ENCODE results near the gene FAM168A.
A peak's percentile ranks its signal among the peaks of the same experiment; 100 is the strongest.

The FAM168A gene

GRCh38 chr11:73623686-73624085, 25.8 kb upstream of the FAM168A start:
- DNase-seq (ENCODE audit: low read depth in 2 of 2): no peak
- no peak overlapping the region for H3K4me3 ChIP-seq (replicated peaks in 1 of 2; ENCODE audit: low read depth in 2 of 2, low read length in 2 of 2)
- TF ChIP-seq CTCF (IDR thresholded peaks at IDR 0.05; ENCODE audit: low read depth, low read length): no peak

DNA sequence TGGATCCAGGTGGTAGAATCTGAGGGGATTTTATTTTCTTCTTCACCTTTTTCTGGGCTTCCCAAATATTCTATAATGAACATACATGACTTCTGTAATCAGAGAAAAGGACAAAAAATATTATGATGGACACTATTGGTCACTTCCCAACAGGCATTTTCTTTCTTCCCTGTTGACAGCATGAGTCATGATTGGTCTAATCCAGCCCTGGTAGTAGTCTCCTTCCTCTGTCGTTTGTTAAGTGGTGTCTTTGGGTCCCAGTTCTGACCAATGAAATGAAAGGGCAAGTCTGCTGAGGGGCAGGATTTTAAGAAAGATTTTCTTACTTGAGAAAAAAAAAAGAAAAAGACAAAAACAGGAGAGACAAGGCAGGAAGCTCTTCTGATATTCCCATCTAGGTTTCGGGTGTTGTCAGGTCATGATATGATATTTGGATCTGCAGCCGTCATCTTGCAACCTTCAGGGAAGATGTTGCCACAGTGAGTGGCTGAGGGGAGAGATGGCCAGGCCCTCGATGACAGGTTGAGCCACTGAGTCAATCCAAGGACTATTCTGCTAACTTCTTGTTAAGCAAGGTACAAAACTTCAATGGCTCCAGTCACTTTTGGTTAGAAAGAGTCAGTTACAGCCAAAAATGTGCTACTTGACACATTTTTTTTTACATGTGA, 25.1 kb upstream of the FAM168A start:
- TF ChIP-seq CTCF (IDR thresholded peaks at IDR 0.05; ENCODE audit: low read depth, low read length): no peak
- H3K4me3 ChIP-seq (replicated peaks in 1 of 2; ENCODE audit: low read depth in 2 of 2, low read length in 2 of 2): no peak overlapping the region
- DNase-seq (ENCODE audit: low read depth in 2 of 2): no peak

DNA sequence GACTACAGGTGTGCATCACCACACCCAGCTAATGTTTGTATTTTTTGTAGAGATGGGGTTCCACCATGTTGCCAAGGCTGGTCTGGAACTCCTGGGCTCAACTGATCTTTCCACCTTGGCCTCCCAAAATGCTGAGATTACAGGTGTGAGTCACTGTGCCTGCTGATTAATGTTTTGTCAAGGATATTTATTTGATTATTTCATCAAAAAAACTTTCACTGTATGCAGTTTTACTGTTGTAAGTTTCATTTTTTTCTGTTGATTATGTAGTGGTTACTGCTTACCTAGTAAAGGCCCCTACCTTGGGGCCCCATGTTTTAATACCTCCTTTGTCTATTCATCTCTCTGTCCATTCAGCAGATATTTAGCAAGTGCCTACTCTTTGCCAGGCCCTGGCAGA, 16.7 kb upstream of the FAM168A start:
- DNase-seq (ENCODE audit: low read depth in 2 of 2): no peak
- no peak for TF ChIP-seq CTCF (IDR thresholded peaks at IDR 0.05; ENCODE audit: low read depth, low read length)
- H3K4me3 ChIP-seq (replicated peaks in 1 of 2; ENCODE audit: low read depth in 2 of 2, low read length in 2 of 2): no peak overlapping the region

- DNase-seq (ENCODE audit: low read depth in 2 of 2): no peak
- no peak overlapping the region for H3K4me3 ChIP-seq (replicated peaks in 1 of 2; ENCODE audit: low read depth in 2 of 2, low read length in 2 of 2)
- no peak for TF ChIP-seq CTCF (IDR thresholded peaks at IDR 0.05; ENCODE audit: low read depth, low read length)
These were observed 14.8 kb upstream of the FAM168A start for GRCh38 chr11:73612601-73613140.

DNA sequence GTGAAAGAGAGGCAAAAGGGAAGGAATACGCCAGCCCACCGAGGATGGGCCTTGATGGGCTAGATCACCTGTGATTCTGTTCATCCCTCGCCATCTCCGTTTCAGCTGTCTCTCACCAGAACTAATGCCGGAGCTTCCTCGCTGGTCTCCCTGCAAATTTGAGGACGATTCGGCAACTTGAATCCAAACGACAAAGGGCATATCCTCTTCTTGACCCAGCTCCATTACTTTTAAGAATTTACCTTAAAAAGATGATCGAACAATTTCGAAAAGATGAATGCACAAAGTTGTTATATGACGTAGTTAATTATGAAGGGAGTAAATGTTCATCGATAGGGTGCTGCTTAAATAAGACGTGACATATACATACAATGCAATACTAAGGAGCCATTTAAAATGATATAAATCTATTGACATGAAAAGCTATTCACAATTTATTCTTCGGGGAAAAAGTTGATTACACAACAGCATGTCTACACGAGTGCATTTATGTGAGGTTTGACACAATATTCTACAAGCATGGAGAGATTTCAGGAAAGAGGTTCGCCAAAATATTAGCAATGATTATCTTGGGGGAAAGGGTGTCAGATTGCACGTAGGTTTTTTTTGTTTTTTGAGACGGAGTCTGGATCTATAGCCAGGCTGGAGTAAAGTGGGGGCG, 937 bp upstream of the FAM168A start:
- peak overlapping the region; percentile 63 to 91 for H3K4me3 ChIP-seq (replicated peaks in 1 of 2; ENCODE audit: low read depth in 2 of 2, low read length in 2 of 2)
- TF ChIP-seq CTCF (IDR thresholded peaks at IDR 0.05; ENCODE audit: low read depth, low read length): no peak
- no peak for DNase-seq (ENCODE audit: low read depth in 2 of 2)

DNA sequence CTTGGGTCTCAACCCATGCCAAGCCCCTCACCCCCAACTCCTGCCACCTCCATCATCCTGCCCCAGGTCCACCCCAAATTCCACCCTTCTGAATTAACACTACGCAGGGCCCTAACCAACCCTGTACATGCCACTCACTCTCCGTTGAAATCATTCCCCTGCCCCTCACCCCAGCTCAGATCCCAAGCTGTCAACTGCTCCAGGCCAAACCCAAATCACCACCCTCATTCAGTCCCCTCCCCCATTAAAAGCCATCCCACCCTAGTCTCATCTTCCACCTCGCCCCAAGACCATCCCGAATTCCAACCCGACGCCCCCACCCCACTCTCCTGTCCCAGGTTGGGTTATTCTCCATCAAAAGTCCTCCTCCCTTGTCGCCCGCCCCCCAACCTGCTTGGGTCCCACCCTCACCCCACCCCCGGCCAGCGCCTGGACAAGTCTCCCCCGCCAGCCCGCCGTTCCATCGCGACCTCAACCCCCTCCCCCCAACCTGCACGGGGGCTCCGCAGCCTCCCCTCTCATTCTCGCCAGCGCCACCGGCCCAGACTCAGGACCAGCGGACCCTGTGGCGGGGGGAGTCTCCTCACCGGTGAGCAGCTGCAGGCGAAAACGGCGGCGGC, 466 bp downstream of the FAM168A start:
- peak overlapping the region; percentile 91 to 95 for H3K4me3 ChIP-seq (replicated peaks in 1 of 2; ENCODE audit: low read depth in 2 of 2, low read length in 2 of 2)
- no peak for TF ChIP-seq CTCF (IDR thresholded peaks at IDR 0.05; ENCODE audit: low read depth, low read length)
- DNase-seq (ENCODE audit: low read depth in 2 of 2): no peak
